A204.1 (cell line): ENCODE data around the gene GRIN2C.

Source experiments
- FAIRE-seq: peaks from 2 replicates; lab custom pipeline; 2012; peaks lifted over from hg19 to GRCh38; lab: Jason Lieb, UNC

The GRIN2C gene

GRCh38 chr17:74846621-74847020 is 13.1 kb downstream of the GRIN2C start:
- no peak for FAIRE-seq

DNA sequence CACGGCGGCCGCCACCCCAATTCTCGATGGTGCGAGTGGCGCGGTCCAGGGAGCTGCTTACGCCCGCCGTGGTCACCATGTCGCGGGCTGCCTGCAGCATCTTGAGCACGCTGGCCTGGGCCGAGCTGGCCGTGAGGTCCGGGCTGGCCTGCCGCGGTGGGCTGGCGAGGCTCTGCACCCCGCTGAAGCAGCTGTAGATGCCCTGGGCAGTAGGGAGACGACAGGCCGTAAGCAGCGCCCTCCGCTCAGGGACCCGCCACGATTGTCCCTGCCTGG is 16.4 kb downstream of the GRIN2C start:
- FAIRE-seq: no peak

DNA sequence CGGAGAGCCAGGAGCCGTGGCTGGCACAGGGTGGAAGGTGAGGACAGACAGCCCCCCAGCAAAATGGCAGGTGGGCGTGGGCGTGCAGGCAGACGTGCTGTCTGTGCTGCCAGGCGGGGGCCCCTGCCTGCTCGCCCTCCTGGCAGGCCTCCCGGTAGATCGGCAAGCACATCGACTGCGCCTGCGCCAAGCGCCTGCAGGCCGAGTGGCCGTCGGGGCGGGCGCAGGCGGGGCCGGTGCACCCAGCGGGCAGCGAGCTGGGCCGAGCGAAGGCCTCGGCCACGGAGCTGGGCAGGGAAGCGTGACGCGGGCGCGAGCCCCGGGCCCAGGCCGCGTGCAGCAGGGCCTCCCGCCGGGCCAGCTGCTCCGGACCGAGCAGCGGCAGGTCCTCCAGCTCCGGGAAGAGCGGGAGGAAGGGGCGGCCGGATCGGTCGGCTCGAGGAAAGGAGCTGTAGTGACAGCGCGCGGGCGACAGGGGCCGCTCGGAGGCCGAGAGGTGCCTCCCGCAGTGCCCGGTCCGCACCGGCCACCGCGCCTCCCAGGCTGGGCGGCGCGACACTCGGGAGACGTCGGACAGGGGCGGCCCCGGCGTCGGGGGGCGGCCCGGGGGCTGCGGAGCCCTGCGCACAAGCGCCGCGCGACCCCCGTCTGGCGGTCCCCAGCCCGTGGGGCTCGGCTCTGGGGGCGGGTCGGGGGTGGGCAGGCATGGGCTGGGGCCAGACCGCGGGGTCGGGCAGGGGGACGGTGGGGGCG is 16.9 kb downstream of the GRIN2C start:
- FAIRE-seq: no peak

DNA sequence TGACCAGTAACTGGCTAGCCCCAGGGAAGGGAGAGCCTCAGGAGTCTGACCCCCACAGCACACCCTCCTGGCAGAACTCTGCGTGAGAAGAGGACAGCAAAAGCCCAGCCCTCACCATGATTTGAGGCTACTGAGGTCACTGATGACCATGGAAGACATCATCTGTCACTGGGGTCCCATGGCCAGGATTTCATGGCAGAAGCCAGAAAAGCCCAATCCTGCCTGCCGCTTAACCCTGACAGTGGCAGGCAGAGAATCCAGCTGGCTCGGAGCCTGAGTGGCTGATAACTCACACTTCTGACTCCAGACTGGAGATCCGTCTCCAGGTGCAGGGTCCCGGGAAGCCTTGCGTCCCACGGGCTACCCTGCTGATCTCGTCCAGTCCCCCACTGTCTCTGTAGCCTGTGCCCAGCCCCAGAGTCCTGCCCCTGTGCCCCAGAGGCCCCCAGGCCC is 17.5 kb downstream of the GRIN2C start:
- FAIRE-seq: no peak

GRCh38 chr17:74840989-74841666 is 18.6 kb downstream of the GRIN2C start:
- FAIRE-seq: no peak

- FAIRE-seq: no peak
These were observed 19.5 kb downstream of the GRIN2C start for GRCh38 chr17:74839990-74840852.

GRCh38 chr17:74838274-74838673 is 21.4 kb downstream of the GRIN2C start:
- no peak for FAIRE-seq

- FAIRE-seq: no peak
These were observed 22.8 kb downstream of the GRIN2C start for GRCh38 chr17:74836691-74837467.

- no peak for FAIRE-seq
These were observed 23.5 kb downstream of the GRIN2C start for GRCh38 chr17:74836191-74836590.

GRCh38 chr17:74833501-74834377 is 25.9 kb downstream of the GRIN2C start:
- FAIRE-seq: no peak

GRCh38 chr17:74832421-74832820 is 27.3 kb downstream of the GRIN2C start:
- FAIRE-seq: no peak

- FAIRE-seq: no peak
These were observed 28.1 kb downstream of the GRIN2C start for GRCh38 chr17:74831444-74832146.

DNA sequence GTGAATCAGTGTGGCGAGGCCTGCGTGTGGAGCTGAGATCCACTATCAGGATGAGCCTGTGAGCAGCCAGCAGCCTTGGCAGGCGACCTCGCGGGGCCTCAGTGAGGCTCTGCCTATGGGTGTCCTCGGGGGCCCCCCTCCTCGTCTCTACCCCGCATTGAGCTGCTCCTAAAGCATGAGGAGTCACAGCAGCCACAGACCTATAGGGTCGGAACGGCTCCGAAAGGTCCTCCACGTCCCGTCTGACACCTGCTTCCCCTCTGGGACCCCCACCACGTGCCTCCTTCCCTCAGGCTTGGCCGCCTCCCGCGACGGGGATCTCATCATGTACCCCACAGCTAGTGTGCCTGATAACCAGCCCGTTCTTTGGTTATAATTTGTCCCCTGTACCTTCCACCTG is 28.8 kb downstream of the GRIN2C start:
- FAIRE-seq: no peak

- no peak for FAIRE-seq
These were observed 31.9 kb downstream of the GRIN2C start for GRCh38 chr17:74827800-74828199.

- FAIRE-seq: no peak
These were observed 33.5 kb downstream of the GRIN2C start for GRCh38 chr17:74825952-74826719.

DNA sequence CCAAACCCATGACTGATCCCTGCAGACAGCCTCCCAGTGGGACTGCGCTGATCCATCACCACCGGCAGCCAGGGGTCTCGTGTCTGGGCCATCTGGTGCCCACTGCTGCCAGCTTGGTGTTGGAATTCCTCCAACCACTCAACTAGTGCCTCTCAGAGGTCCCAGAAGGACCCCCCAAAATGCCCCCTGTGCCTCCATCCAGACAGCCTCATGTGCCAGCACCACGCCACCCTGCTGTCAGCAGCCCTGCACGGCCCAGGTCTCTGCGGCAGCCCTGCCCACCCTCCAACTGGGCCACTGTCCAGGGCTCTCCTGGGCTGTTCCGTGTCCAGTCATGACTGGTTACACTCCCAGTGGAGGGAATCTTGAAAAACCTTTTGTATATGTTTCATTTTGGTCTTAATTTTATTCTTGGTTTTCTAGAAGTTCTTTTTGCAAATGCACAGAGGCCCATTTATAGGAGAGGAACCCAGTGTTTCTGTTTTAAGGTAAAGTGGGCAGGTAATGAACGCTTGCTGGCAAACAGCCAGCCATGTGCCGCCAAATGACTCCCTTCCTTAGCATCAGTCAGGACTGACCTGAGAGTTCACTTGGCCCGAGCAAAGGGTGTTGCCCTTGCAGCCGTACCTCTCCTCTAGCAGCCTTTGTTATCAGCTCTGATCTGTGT is 34.6 kb downstream of the GRIN2C start:
- FAIRE-seq: no peak

GRCh38 chr17:74822939-74823367 is 36.7 kb downstream of the GRIN2C start:
- no peak for FAIRE-seq

DNA sequence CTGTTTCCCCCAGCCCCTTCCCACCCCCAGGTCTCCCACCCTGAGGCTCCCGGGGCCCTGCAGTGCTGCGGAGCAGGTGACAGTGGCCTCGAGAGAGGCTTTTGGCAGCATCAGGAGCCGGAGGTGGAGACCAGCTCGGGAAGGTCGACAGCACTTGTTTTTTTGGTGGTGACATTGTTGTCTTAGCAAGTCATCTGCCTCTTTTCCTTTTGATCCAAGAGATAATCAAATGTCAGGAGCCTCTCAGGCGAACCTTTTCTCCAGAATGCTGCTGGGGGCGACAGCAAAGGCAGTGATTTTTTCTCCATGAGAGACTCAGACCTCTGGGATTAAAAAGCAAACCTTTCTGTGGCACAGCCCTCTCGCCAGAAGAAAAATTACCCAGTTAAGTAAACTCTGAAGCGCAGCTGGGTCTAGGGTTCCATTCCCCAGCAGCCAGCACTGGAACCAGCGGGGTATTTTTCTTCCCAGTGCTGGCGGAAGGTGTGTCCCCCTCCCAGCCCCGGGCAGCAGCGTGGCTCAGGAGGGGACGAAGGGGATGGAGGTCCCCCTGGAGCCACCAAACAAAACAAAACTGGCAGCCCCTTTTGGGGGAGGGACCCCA is 37.2 kb downstream of the GRIN2C start:
- FAIRE-seq: no peak
